ENCODE data around the gene PATE1.

PATE1 gene

DNA sequence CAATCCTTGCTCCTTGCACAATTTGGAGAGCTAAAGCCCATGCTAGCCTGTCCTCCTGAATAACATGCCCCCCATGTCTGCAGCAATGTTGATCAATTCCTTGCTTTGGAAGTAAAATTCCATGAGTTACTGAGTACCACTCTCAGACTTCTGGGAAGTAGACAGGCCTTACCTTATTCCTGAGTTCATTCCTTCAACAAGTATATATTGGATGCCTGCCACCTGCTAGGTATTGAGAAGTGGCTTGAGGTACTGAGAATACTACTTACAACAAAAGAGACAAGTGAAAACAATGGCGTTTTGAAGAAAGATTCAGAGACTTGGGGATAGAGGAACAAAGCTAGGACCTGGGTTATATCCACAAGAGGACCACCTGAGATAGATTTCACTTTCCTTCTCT, 20.2 kb downstream of the PATE1 start:
- Histone ChIP-seq H3K4me1 (ENCODE audit: insufficient read depth, low read length) (no peaks in the 10 kb centered on the region), H3K36me3 (ENCODE audit: insufficient read depth, low read length) (no peaks in the 10 kb centered on the region), H3K9me3 (ENCODE audit: low read length) (no peaks in the 10 kb centered on the region), H2AFZ (ENCODE audit: low read depth, low read length) (no peak overlapping the region), H3K4me3 (ENCODE audit: low read length) (no peak overlapping the region), H3K27me3 (ENCODE audit: insufficient read depth, low read length) (peaks cover 17% of the 10 kb centered on the region)

DNA sequence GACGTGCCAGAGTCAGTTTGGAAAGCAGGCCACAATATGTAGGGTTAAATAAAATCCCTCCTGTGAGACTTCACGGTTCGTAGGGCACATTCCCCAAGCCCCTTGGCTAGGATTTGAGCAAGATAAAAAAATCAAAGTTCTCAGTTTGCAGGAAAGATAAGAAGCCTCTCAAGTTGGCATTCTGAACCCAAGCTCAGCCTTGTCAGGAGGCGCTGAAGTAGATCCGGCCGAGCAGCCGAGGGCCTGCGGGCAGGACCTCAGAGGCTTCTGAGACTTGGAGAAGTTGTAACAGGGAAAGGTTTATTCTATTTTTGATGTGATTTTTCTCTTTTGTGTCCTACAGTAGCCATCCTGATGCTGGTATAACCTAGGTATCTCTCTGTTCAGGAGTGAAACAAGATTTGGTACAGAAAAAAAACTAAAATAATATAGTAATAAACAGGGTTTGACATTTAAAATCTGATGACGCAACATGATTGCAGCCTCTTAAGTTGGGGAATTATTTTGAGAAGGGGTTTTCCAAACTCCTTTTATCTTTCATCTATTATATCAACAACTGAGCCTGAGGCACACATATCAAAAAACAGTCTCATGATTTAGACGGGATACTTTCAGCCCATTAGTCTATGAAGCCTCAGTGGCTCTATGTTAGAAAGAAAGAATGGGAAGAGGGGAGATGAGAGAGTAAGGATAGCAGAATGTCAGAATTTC, 22.4 kb downstream of the PATE1 start:
- no peak overlapping the region for H3K4me3 ChIP-seq (ENCODE audit: low read length)
- H2AFZ ChIP-seq (ENCODE audit: low read depth, low read length), result no peak overlapping the region
- H3K36me3 ChIP-seq (ENCODE audit: insufficient read depth, low read length), result no peaks in the 10 kb centered on the region
- H3K27me3 ChIP-seq (ENCODE audit: insufficient read depth, low read length), result peaks cover 26% of the 10 kb centered on the region
- no peaks in the 10 kb centered on the region for H3K9me3 ChIP-seq (ENCODE audit: low read length)
- no peaks in the 10 kb centered on the region for H3K4me1 ChIP-seq (ENCODE audit: insufficient read depth, low read length)

DNA sequence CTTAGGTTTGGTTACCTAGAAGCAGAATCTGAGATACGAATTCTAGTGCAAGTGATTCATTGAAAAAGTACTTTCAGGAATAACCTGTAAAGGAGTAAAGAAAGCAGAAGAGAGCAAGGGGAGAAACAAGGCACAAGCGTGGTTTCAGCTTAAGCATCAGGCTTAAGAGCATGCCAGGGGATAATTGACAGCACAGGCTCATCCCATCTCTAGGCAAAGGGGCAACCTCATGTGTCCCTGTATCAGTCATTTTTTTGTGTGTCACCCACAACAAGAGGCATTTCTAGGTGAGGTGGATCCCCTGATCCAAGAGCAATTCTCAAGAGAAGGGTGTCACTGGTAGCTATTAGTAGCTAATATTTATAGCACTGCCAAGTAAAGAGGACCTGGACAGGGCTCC, 24.5 kb downstream of the PATE1 start:
- Histone ChIP-seq H2AFZ (ENCODE audit: low read depth, low read length) (no peak overlapping the region), H3K4me1 (ENCODE audit: insufficient read depth, low read length) (no peaks in the 10 kb centered on the region), H3K27me3 (ENCODE audit: insufficient read depth, low read length) (peaks cover 26% of the 10 kb centered on the region), H3K9me3 (ENCODE audit: low read length) (no peaks in the 10 kb centered on the region), H3K4me3 (ENCODE audit: low read length) (no peak overlapping the region), H3K36me3 (ENCODE audit: insufficient read depth, low read length) (no peaks in the 10 kb centered on the region)

DNA sequence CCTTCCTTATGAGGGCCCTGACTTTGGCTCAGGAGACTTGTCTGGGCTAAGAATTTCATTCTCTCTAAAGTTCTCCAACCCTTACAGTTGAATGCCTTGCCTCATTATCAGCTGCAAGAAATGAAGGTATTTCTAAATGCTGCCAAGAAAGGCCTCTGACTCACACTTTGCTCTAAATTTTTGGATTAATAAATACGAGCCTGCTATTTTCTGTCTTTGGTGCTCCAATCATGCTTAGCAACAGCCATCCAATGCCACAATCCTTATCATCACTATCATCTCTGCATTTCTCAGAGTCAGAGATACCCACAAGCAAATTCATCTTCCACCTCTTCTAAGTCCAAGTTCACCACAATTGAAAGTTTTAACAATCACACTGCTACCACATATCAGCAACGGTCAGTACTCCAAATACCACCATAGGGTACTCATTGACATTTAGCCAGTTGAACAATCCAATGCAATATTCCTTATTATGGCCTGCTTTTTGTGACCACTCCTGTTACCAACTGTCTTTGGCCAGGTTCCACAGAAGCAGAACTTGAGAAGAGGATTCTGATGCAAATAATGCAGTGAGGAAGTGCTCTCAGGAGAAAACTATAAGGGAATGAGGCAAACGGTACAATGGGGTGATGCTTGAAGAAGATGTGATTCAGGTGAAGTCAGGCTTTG, 26.9 kb downstream of the PATE1 start:
- Histone ChIP-seq H3K36me3 (ENCODE audit: insufficient read depth, low read length) (no peaks in the 10 kb centered on the region), H3K9me3 (ENCODE audit: low read length) (no peaks in the 10 kb centered on the region), H3K4me3 (ENCODE audit: low read length) (no peak overlapping the region), H3K27me3 (ENCODE audit: insufficient read depth, low read length) (peaks cover 28% of the 10 kb centered on the region), H3K4me1 (ENCODE audit: insufficient read depth, low read length) (no peaks in the 10 kb centered on the region), H2AFZ (ENCODE audit: low read depth, low read length) (no peak overlapping the region)

DNA sequence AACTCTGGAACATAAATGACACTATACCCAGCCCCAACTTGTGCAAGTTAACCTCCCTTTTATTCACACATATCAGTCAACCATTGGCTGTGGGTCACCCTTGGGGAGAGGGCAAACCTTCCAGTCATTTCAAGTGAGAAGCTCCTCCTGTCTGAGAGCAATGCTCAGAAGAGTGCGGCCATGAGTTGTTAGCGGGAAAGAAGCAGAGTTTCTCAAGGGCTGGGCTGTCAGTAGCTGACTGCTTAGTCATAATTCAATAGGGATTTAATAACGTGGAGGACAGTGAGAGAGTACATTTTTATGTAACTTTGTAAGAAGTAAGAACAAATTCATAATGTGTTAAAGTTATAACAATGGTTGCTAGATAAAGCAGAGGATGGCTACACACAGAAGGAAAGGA, 27.4 kb downstream of the PATE1 start:
- peaks cover 28% of the 10 kb centered on the region for H3K27me3 ChIP-seq (ENCODE audit: insufficient read depth, low read length)
- H2AFZ ChIP-seq (ENCODE audit: low read depth, low read length), result no peak overlapping the region
- H3K9me3 ChIP-seq (ENCODE audit: low read length), result no peaks in the 10 kb centered on the region
- H3K36me3 ChIP-seq (ENCODE audit: insufficient read depth, low read length), result no peaks in the 10 kb centered on the region
- no peaks in the 10 kb centered on the region for H3K4me1 ChIP-seq (ENCODE audit: insufficient read depth, low read length)
- H3K4me3 ChIP-seq (ENCODE audit: low read length), result no peak overlapping the region

DNA sequence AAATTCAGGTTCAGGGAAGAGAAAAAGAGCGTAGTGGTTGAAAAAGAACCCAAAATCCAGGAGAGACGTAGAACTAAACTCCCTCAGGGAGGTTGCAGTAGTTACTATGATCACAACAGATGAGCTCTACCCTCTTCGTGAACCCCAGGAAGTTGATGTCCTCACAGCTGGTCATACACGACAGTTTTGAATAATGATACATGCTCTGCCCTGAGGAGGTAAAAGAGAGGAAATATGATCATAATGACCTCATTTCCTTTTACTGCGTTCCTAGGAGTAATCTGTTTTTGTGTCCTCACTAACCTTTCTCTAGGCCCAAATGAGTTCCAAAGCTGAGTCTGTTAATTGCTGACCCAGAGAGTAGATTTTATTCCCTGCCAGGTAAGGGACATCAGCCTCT, 31.2 kb downstream of the PATE1 start:
- Histone ChIP-seq H3K4me1 (ENCODE audit: insufficient read depth, low read length) (no peaks in the 10 kb centered on the region), H2AFZ (ENCODE audit: low read depth, low read length) (no peak overlapping the region), H3K4me3 (ENCODE audit: low read length) (no peak overlapping the region), H3K27me3 (ENCODE audit: insufficient read depth, low read length) (peaks cover 12% of the 10 kb centered on the region), H3K36me3 (ENCODE audit: insufficient read depth, low read length) (no peaks in the 10 kb centered on the region), H3K9me3 (ENCODE audit: low read length) (no peaks in the 10 kb centered on the region)

DNA sequence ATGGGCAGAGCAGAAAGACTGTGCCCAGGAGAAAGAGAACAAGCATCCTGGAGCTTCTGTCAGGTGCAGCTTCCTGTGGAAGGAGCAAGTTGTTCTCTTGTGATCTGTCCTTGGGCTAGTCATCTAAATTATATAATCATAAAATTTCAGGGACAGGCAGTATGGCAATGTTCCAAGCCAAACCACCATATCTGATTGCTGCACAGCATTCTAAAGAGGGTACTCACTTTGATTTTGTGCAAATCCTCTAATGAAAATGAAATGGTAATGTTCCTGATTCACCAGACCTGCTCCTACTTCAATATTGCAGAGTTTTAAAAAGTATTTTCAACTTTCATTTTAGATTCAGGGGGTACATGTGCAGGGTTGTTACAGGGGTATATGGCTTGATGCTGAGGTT, 32.6 kb downstream of the PATE1 start, which contains the start of gene PATE2:
TSS of gene PATE2 (minus strand) at position 101 of the 400 bp plus-strand sequence. CDS start at position 46, 55 bp downstream.
- Histone ChIP-seq H3K36me3 (ENCODE audit: insufficient read depth, low read length) (no peaks in the 10 kb centered on the region), H3K4me3 (ENCODE audit: low read length) (no peak within 1 kb of the TSS), H3K9me3 (ENCODE audit: low read length) (no peaks in the 10 kb centered on the region)

DNA sequence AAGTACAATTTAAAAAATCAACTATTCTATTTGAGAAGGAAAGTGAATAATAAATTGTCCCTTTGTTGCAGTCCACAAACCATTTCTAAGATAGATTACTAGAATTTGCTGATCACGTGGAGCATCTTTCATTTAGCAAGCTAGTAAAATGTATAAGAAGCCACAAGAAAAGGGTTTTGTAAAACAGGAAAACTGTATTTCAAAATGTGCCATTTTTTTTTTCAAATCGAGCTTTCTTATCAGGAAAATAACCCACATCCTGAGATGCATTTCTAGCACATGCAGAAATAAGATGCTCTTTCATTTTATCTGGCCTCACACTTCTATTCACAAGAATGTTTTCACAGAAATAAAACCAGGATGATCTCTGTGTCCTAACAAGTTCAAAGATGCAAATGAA, 38.6 kb downstream of the PATE1 start:
- H3K27me3 ChIP-seq (ENCODE audit: insufficient read depth, low read length), result no peaks in the 10 kb centered on the region
- no peak overlapping the region for H3K4me3 ChIP-seq (ENCODE audit: low read length)
- no peaks in the 10 kb centered on the region for H3K36me3 ChIP-seq (ENCODE audit: insufficient read depth, low read length)
- H2AFZ ChIP-seq (ENCODE audit: low read depth, low read length), result no peak overlapping the region
- H3K4me1 ChIP-seq (ENCODE audit: insufficient read depth, low read length), result no peaks in the 10 kb centered on the region
- H3K9me3 ChIP-seq (ENCODE audit: low read length), result no peaks in the 10 kb centered on the region

More for the DNA sequence above, 32.6 kb downstream of the PATE1 start, which contains the start of gene PATE2:
- Histone ChIP-seq H3K27me3 (ENCODE audit: insufficient read depth, low read length) (peaks cover 8% of the 10 kb centered on the region), H3K4me1 (ENCODE audit: insufficient read depth, low read length) (no peaks in the 10 kb centered on the region), H2AFZ (ENCODE audit: low read depth, low read length) (no peak within 1 kb of the TSS)

DNA sequence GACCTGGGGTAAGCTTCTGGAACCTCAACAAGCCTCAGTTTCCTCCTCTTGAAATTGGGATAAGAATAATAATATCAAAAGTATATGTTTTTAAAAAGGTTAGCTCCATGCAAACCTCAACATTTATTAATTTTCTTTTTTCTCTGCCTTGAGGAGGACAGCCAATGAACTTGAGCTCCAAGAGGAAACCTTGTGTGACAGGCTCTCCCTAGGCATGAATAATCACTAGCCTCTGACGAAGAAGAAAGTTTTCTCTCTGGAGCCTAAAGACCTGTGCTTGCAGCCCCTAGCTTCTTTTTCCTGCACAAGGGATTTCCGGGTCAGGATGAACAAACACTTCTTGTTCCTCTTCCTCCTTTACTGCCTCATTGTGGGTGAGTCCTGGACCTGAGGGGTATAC, 41.7 kb downstream of the PATE1 start, which contains the start of gene PATE3:
TSS of gene PATE3 (plus strand) at position 301 of the 400 bp plus-strand sequence. CDS start at position 326, 25 bp downstream.
- H3K4me3 ChIP-seq (ENCODE audit: low read length), result no peak within 1 kb of the TSS
- H3K4me1 ChIP-seq (ENCODE audit: insufficient read depth, low read length), result no peaks in the 10 kb centered on the region
- no peaks in the 10 kb centered on the region for H3K36me3 ChIP-seq (ENCODE audit: insufficient read depth, low read length)
- H2AFZ ChIP-seq (ENCODE audit: low read depth, low read length), result no peak within 1 kb of the TSS
- H3K27me3 ChIP-seq (ENCODE audit: insufficient read depth, low read length), result no peaks in the 10 kb centered on the region
- H3K9me3 ChIP-seq (ENCODE audit: low read length), result no peaks in the 10 kb centered on the region

DNA sequence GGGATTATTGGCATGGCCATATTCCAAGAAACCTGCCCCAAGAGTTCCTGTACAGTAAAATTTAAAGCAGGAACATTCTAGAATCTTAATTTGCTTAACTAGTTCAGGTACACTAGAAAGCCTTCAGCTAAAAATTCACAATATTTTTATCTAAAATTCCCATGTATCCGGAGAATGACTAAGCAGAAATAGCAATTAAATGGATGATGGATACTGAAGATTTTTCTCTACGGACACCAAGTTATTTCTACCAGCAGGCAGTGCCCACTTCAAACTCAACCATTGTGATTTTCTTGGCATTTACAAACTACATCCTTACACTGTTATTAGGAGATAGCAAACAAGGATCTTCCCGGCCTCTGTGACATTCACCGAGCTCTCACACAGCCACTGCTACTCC, 44.7 kb downstream of the PATE1 start:
- no peaks in the 10 kb centered on the region for H3K4me1 ChIP-seq (ENCODE audit: insufficient read depth, low read length)
- H2AFZ ChIP-seq (ENCODE audit: low read depth, low read length), result no peak overlapping the region
- H3K4me3 ChIP-seq (ENCODE audit: low read length), result no peak overlapping the region
- H3K27me3 ChIP-seq (ENCODE audit: insufficient read depth, low read length), result no peaks in the 10 kb centered on the region
- H3K9me3 ChIP-seq (ENCODE audit: low read length), result no peaks in the 10 kb centered on the region
- H3K36me3 ChIP-seq (ENCODE audit: insufficient read depth, low read length), result no peaks in the 10 kb centered on the region

DNA sequence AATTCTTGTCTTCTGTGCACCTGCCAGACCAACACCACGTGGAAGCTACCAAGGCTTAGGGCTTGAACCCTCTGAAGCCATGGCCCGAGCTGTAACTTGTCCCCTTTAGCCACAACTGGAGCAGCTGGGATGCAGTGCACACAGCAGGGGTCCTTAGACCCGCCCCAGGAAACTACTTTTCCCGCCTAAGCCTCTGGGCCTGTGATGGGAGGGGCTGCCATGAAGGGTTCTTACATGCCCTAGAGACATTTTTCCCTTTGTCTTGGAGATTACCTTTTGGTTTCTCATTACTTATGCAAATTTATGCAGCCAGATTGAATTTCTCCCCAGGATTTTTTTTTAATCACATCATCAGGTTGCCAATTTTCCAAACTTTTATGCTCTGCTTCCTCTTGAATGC, 51.6 kb downstream of the PATE1 start:
- Histone ChIP-seq H3K4me1 (ENCODE audit: insufficient read depth, low read length) (no peaks in the 10 kb centered on the region), H3K9me3 (ENCODE audit: low read length) (peaks cover 2% of the 10 kb centered on the region), H3K27me3 (ENCODE audit: insufficient read depth, low read length) (no peaks in the 10 kb centered on the region), H3K36me3 (ENCODE audit: insufficient read depth, low read length) (no peaks in the 10 kb centered on the region), H2AFZ (ENCODE audit: low read depth, low read length) (no peak overlapping the region), H3K4me3 (ENCODE audit: low read length) (no peak overlapping the region)
